Measurements from ENCODE around the gene FCER2.

- no peak for TF ChIP-seq CTCF (IDR thresholded peaks at IDR 0.05)
- no peak for TF ChIP-seq EP300 (IDR thresholded peaks at IDR 0.05)
- TF ChIP-seq POLR2A (IDR thresholded peaks at IDR 0.05), result no peak
Measured at GRCh38 chr19:7704280-7705060, 2.5 kb upstream of the FCER2 start.
